Measurements from ENCODE around the gene NAV1. TPM values are rescaled to one million over a fixed set of nuclear protein-coding genes. Genes with fewer than 3 reads are reported as not detected.

NAV1 gene
- total and polyA plus RNA-seq, 2 experiments from 2014 or later: 22.7 to 37.4 TPM

DNA sequence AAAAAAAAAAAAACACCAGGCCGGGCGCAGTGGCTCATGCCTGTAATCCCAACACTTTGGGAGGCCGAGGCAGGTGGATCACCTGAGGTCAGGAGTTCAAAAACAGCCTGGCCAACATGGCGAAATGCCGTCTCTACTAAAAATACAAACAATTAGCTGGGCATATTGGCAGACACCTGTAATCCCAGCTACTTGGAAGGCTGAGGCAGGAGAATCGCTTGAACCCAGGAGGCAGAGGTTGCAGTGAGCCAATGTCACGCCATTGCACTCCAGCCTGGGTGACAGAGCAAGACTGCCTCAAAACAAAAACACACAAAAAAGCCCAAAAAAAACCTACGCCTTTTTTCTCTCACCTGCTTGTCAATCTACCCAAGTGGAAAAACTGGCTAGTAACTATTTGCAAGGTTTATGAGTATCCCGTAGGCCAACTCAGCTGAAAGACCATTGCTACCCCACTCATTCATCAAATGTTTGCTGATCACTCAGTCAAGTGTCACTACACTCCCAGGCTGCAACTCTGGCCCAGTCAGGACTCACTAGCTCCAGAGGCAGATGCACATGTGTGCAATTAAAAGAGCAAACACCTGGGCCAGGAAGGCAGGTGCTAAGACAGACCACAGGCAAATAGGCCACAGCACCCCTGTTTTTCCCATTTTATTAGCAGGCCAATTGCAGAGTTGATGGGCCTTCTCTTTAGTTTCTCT, 34.0 kb upstream of the NAV1 start:
- Mint-ChIP-seq H3K27me3 (ENCODE audit: insufficient read depth, low read depth, poor library complexity) (peaks cover 40% of the 10 kb centered on the region), H3K4me3 (peak overlapping the region; percentile 25; the same call in 1 of the 3 replicates), H3K27ac (peak overlapping the region; percentile 5; the same call in 1 of the 2 replicates), H3K36me3 (ENCODE audit: low read depth) (no peaks in the 10 kb centered on the region), H3K4me1 (peaks cover 56% of the 10 kb centered on the region), H3K9me3 (no peaks in the 10 kb centered on the region)
- peaks cover 40% of the 10 kb centered on the region for H3K4me1 ChIP-seq (ENCODE audit: insufficient read depth)
- peaks cover 3% of the 10 kb centered on the region; the same call in 1 of the 2 replicates for H3K79me2 ChIP-seq (replicated peaks; ENCODE audit: insufficient read depth)
- no peak for TF ChIP-seq ETS1 (IDR thresholded peaks at IDR 0.05)
- TF ChIP-seq JUNB (IDR thresholded peaks at IDR 0.05; ENCODE audit: unreplicated experiment): no peak
- TF ChIP-seq ZNF331 (CRISPR knock-in tag; IDR thresholded peaks at IDR 0.05; ENCODE audit: low read depth): no peak
- ATAC-seq (no peak), DNase-seq (ENCODE audit: low spot score) (no peak)
- peaks cover 15% of the 10 kb centered on the region; the same call in 1 of the 2 replicates for H3F3A ChIP-seq (replicated peaks; ENCODE audit: low read depth)
- no peaks in the 10 kb centered on the region for H3K36me3 ChIP-seq (ENCODE audit: insufficient read depth)
- H4K20me1 ChIP-seq (replicated peaks; ENCODE audit: insufficient read depth): no peaks in the 10 kb centered on the region
- H3K27me3 ChIP-seq (ENCODE audit: insufficient read depth): peaks cover 39% of the 10 kb centered on the region
- H3K4me3 ChIP-seq: no peak overlapping the region
- H2AFZ ChIP-seq: no peak overlapping the region
- H3K4me2 ChIP-seq: no peak overlapping the region
- H3K9me2 ChIP-seq (ENCODE audit: insufficient read depth): no peaks in the 10 kb centered on the region
- no peak overlapping the region for H3K27ac ChIP-seq (ENCODE audit: low read depth)

DNA sequence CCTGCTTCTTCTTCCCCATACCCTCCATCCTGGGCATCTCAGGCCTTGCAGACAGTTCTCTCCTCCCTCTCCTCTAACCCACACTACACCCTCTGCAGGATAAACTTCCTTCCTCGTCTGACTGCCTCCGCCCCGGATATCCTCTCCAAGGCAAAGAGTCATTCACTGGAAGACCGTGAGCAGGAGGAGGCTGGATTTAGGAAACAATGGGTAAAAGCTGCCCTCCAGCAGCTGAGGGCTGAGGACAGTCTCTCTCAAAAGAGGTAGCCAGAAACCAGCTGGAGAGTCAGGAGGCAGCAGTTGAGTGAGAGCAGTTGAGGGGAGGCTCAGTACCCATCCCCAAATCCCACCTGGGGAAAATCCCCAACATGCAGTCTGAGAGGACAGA, 33.4 kb upstream of the NAV1 start:
- Mint-ChIP-seq H3K9me3 (no peaks in the 10 kb centered on the region), H3K4me3 (peak overlapping the region; percentile 79; the same call in 2 of the 3 replicates), H3K27me3 (ENCODE audit: insufficient read depth, low read depth, poor library complexity) (peaks cover 38% of the 10 kb centered on the region), H3K36me3 (ENCODE audit: low read depth) (no peaks in the 10 kb centered on the region), H3K4me1 (peaks cover 50% of the 10 kb centered on the region), H3K27ac (peak overlapping the region; percentile 5; the same call in 1 of the 2 replicates)
- DNase-seq (ENCODE audit: low spot score) (no peak), ATAC-seq (peak; percentile 7; the same call in 2 of the 3 replicates)
- Histone ChIP-seq H3F3A (replicated peaks; ENCODE audit: low read depth) (peaks cover 15% of the 10 kb centered on the region; the same call in 1 of the 2 replicates), H3K9me2 (ENCODE audit: insufficient read depth) (no peaks in the 10 kb centered on the region), H3K4me1 (ENCODE audit: insufficient read depth) (peaks cover 35% of the 10 kb centered on the region), H3K79me2 (replicated peaks; ENCODE audit: insufficient read depth) (peaks cover 3% of the 10 kb centered on the region; the same call in 1 of the 2 replicates), H3K4me2 (no peak overlapping the region), H2AFZ (no peak overlapping the region), H3K27me3 (ENCODE audit: insufficient read depth) (peaks cover 39% of the 10 kb centered on the region), H3K27ac (ENCODE audit: low read depth) (no peak overlapping the region), H4K20me1 (replicated peaks; ENCODE audit: insufficient read depth) (no peaks in the 10 kb centered on the region), H3K36me3 (ENCODE audit: insufficient read depth) (no peaks in the 10 kb centered on the region), H3K4me3 (no peak overlapping the region)
- TF ChIP-seq ETS1 (IDR thresholded peaks at IDR 0.05) (no peak), STAT1 (IDR thresholded peaks at IDR 0.05; ENCODE audit: unreplicated experiment) (no peak), ZNF114 (CRISPR knock-in tag; IDR thresholded peaks at IDR 0.05) (no peak), JUNB (IDR thresholded peaks at IDR 0.05; ENCODE audit: unreplicated experiment) (no peak), POLR2AphosphoS5 (IDR thresholded peaks at IDR 0.05; ENCODE audit: low read depth) (no peak), REST (IDR thresholded peaks at IDR 0.05; ENCODE audit: unreplicated experiment) (no peak)
- TF ChIP-seq, protein P1, sequence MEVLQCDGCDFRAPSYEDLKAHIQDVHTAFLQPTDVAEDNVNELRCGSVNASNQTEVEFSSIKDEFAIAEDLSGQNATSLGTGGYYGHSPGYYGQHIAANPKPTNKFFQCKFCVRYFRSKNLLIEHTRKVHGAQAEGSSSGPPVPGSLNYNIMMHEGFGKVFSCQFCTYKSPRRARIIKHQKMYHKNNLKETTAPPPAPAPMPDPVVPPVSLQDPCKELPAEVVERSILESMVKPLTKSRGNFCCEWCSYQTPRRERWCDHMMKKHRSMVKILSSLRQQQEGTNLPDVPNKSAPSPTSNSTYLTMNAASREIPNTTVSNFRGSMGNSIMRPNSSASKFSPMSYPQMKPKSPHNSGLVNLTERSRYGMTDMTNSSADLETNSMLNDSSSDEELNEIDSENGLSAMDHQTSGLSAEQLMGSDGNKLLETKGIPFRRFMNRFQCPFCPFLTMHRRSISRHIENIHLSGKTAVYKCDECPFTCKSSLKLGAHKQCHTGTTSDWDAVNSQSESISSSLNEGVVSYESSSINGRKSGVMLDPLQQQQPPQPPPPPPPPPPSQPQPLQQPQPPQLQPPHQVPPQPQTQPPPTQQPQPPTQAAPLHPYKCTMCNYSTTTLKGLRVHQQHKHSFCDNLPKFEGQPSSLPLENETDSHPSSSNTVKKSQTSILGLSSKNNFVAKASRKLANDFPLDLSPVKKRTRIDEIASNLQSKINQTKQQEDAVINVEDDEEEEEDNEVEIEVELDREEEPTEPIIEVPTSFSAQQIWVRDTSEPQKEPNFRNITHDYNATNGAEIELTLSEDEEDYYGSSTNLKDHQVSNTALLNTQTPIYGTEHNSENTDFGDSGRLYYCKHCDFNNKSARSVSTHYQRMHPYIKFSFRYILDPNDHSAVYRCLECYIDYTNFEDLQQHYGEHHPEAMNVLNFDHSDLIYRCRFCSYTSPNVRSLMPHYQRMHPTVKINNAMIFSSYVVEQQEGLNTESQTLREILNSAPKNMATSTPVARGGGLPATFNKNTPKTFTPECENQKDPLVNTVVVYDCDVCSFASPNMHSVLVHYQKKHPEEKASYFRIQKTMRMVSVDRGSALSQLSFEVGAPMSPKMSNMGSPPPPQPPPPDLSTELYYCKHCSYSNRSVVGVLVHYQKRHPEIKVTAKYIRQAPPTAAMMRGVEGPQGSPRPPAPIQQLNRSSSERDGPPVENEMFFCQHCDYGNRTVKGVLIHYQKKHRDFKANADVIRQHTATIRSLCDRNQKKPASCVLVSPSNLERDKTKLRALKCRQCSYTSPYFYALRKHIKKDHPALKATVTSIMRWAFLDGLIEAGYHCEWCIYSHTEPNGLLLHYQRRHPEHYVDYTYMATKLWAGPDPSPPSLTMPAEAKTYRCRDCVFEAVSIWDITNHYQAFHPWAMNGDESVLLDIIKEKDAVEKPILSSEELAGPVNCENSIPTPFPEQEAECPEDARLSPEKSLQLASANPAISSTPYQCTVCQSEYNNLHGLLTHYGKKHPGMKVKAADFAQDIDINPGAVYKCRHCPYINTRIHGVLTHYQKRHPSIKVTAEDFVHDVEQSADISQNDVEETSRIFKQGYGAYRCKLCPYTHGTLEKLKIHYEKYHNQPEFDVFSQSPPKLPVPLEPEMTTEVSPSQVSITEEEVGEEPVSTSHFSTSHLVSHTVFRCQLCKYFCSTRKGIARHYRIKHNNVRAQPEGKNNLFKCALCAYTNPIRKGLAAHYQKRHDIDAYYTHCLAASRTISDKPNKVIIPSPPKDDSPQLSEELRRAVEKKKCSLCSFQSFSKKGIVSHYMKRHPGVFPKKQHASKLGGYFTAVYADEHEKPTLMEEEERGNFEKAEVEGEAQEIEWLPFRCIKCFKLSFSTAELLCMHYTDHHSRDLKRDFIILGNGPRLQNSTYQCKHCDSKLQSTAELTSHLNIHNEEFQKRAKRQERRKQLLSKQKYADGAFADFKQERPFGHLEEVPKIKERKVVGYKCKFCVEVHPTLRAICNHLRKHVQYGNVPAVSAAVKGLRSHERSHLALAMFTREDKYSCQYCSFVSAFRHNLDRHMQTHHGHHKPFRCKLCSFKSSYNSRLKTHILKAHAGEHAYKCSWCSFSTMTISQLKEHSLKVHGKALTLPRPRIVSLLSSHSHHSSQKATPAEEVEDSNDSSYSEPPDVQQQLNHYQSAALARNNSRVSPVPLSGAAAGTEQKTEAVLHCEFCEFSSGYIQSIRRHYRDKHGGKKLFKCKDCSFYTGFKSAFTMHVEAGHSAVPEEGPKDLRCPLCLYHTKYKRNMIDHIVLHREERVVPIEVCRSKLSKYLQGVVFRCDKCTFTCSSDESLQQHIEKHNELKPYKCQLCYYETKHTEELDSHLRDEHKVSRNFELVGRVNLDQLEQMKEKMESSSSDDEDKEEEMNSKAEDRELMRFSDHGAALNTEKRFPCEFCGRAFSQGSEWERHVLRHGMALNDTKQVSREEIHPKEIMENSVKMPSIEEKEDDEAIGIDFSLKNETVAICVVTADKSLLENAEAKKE (CRISPR knock-in tag; IDR thresholded peaks at IDR 0.05): no peak
